NCI-H69 (cell line): ENCODE results near the gene APCDD1.
A peak's percentile ranks its signal among the peaks of the same experiment; 100 is the strongest.

Experiments used
- DNase-seq: peaks from one replicate; lab custom pipeline; 2025; lab: John Stamatoyannopoulos, UW

APCDD1 gene

GRCh38 chr18:10432781-10433180 lies 21.7 kb upstream of the APCDD1 start:
- DNase-seq: peak; percentile 81

GRCh38 chr18:10436160-10436559 lies 18.3 kb upstream of the APCDD1 start:
- no peak for DNase-seq

GRCh38 chr18:10437837-10438236 lies 16.6 kb upstream of the APCDD1 start:
- no peak for DNase-seq

GRCh38 chr18:10439898-10440297 lies 14.5 kb upstream of the APCDD1 start:
- no peak for DNase-seq

GRCh38 chr18:10440884-10441283 lies 13.6 kb upstream of the APCDD1 start:
- DNase-seq: peak; percentile 74

GRCh38 chr18:10441472-10441871 lies 13.0 kb upstream of the APCDD1 start:
- DNase-seq: no peak

GRCh38 chr18:10442551-10442971 lies 11.9 kb upstream of the APCDD1 start:
- peak; percentile 25 for DNase-seq

- DNase-seq: no peak
These were observed 11.4 kb upstream of the APCDD1 start for GRCh38 chr18:10443001-10443400.

GRCh38 chr18:10444314-10445006 lies 10.0 kb upstream of the APCDD1 start:
- DNase-seq: peak; percentile 51

GRCh38 chr18:10449396-10449795 lies 5.0 kb upstream of the APCDD1 start:
- DNase-seq: peak; percentile 79

- no peak for DNase-seq
These were observed 3.4 kb upstream of the APCDD1 start for GRCh38 chr18:10450986-10451385.

- peak; percentile 65 for DNase-seq
These were observed 1.1 kb upstream of the APCDD1 start for GRCh38 chr18:10453261-10453805.

GRCh38 chr18:10454681-10455557 lies 484 bp downstream of the APCDD1 start:
- DNase-seq: peak; percentile 81

GRCh38 chr18:10455726-10456453 lies 1.5 kb downstream of the APCDD1 start:
- peak; percentile 98 for DNase-seq

GRCh38 chr18:10456718-10457117 lies 2.3 kb downstream of the APCDD1 start:
- DNase-seq: no peak

- no peak for DNase-seq
These were observed 2.7 kb downstream of the APCDD1 start for GRCh38 chr18:10457128-10457527.

- DNase-seq: no peak
These were observed 3.3 kb downstream of the APCDD1 start for GRCh38 chr18:10457767-10458166.

GRCh38 chr18:10458691-10459090 lies 4.3 kb downstream of the APCDD1 start:
- no peak for DNase-seq

GRCh38 chr18:10459587-10459986 lies 5.2 kb downstream of the APCDD1 start:
- peak; percentile 86 for DNase-seq

- peak; percentile 30 for DNase-seq
These were observed 6.1 kb downstream of the APCDD1 start for GRCh38 chr18:10460414-10461018.

- DNase-seq: peak; percentile 23
These were observed 7.6 kb downstream of the APCDD1 start for GRCh38 chr18:10461989-10462388.

GRCh38 chr18:10462597-10462996 lies 8.2 kb downstream of the APCDD1 start:
- DNase-seq: no peak
